ENCODE results near the gene NUDT3.

GRCh38 chr6:34424200-34425131, 32.0 kb upstream of the NUDT3 start:
- no peak for TF ChIP-seq EZH2 (IDR thresholded peaks at IDR 0.05; ENCODE audit: borderline replicate concordance, low read length)
- no peak for TF ChIP-seq CTCF (IDR thresholded peaks at IDR 0.05; ENCODE audit: low read length)

Data from OCI-LY1 (cell line).